Trophoblast cell (in vitro differentiated cells and primary cell): ENCODE measurements around the gene LECT2.

Experiments
- DNase-seq, 2 donors: peaks; one replicate each; pipeline ENCODE4 v3.0.0-alpha.2; 2016
- H2AFZ ChIP-seq: 2 replicates; pipeline ENCODE4 v1.6.1; 2013; ENCODE audit warnings: low read length, moderate library complexity, mild to moderate bottlenecking; ENCODE audit not compliant: insufficient read depth, poor library complexity
- H2AK5ac ChIP-seq: 2 replicates; pipeline ENCODE4 v1.6.1; 2013; ENCODE audit warnings: mild to moderate bottlenecking, low read length
- H2BK120ac ChIP-seq: 2 replicates; pipeline ENCODE4 v1.6.1; 2013; ENCODE audit warnings: low read length, mild to moderate bottlenecking, moderate library complexity; ENCODE audit not compliant: insufficient read depth, poor library complexity
- H2BK12ac ChIP-seq: 2 replicates; pipeline ENCODE4 v1.6.1; 2013; ENCODE audit warnings: mild to moderate bottlenecking, low read length, moderate library complexity
- H2BK5ac ChIP-seq: 2 replicates; pipeline ENCODE4 v1.6.1; 2013; ENCODE audit warnings: low read length, low read depth, moderate library complexity, mild to moderate bottlenecking; ENCODE audit not compliant: poor library complexity
- H3K14ac ChIP-seq: 2 replicates; pipeline ENCODE4 v1.6.1; 2013; ENCODE audit warnings: mild to moderate bottlenecking, low read length
- H3K18ac ChIP-seq: 2 replicates; pipeline ENCODE4 v1.6.1; 2013; ENCODE audit warnings: mild to moderate bottlenecking, low read length
- H3K23ac ChIP-seq: 2 replicates; pipeline ENCODE4 v1.6.1; 2013; ENCODE audit warnings: low read length
- H3K27ac ChIP-seq: 2 replicates; pipeline ENCODE4 v1.5.1; 2013; ENCODE audit warnings: low read depth, mild to moderate bottlenecking, inconsistent platforms, low read length, moderate library complexity
- H3K27me3 ChIP-seq: 2 replicates; pipeline ENCODE4 v1.6.1; 2013; ENCODE audit warnings: inconsistent platforms, mild to moderate bottlenecking, low read length, moderate library complexity; ENCODE audit not compliant: insufficient read depth
- H3K36me3 ChIP-seq, 2 experiments: 1 replicate in 1 of 2; 2 replicates in 1 of 2; pipeline ENCODE4 v1.6.1; 2013; ENCODE audit warnings: low read length in 2 of 2, mild to moderate bottlenecking in 2 of 2, moderate library complexity in 1 of 2; ENCODE audit not compliant: insufficient read depth in 2 of 2, control insufficient read depth in 1 of 2
- H3K4ac ChIP-seq: 2 replicates; pipeline ENCODE4 v1.6.1; 2013; ENCODE audit warnings: low read depth, mild to moderate bottlenecking, low read length, moderate library complexity
- H3K4me1 ChIP-seq, 2 experiments: 1 replicate in 1 of 2; 2 replicates in 1 of 2; pipeline ENCODE4 v1.6.1; 2013; ENCODE audit warnings: low read length in 2 of 2, mild to moderate bottlenecking in 2 of 2, moderate library complexity in 1 of 2; ENCODE audit not compliant: insufficient read depth in 2 of 2, control insufficient read depth in 1 of 2
- H3K4me2 ChIP-seq: 2 replicates; pipeline ENCODE4 v1.6.1; 2013; ENCODE audit warnings: inconsistent platforms, mild to moderate bottlenecking, low read length, moderate library complexity
- H3K4me3 ChIP-seq: 2 replicates; pipeline ENCODE4 v1.5.1; 2013; ENCODE audit warnings: mild to moderate bottlenecking, low read depth, low read length, inconsistent platforms
- H3K79me1 ChIP-seq: one replicate; pipeline ENCODE4 v1.6.1; 2013; ENCODE audit warnings: low read length
- H3K79me2 ChIP-seq: 2 replicates; pipeline ENCODE4 v1.6.1; 2013; ENCODE audit warnings: low read length, mild to moderate bottlenecking; ENCODE audit not compliant: control insufficient read depth, insufficient read depth, poor library complexity
- H3K9ac ChIP-seq: 2 replicates; pipeline ENCODE4 v1.6.1; 2013; ENCODE audit warnings: mild to moderate bottlenecking, low read length
- H3K9me3 ChIP-seq: 2 replicates; pipeline ENCODE4 v1.6.1; 2013; ENCODE audit warnings: low read depth, mild to moderate bottlenecking, control low read depth, inconsistent platforms, low read length; ENCODE audit not compliant: insufficient read depth
- H4K12ac ChIP-seq: 2 replicates; pipeline ENCODE4 v1.6.1; 2013; ENCODE audit warnings: low read depth, mild to moderate bottlenecking, low read length, moderate library complexity
- H4K8ac ChIP-seq: 2 replicates; pipeline ENCODE4 v1.6.1; 2013; ENCODE audit warnings: low read depth, mild to moderate bottlenecking, low read length, moderate library complexity
- H4K91ac ChIP-seq: one replicate; pipeline ENCODE4 v1.6.1; 2013; ENCODE audit warnings: low read depth, mild to moderate bottlenecking, low read length, moderate library complexity
- WGBS: extraction: QIAGEN DNeasy Blood & Tissue Kit; methylation state at CpG from one replicate; pipeline ENCODE4 v1.1.7; 2013; ENCODE audit warnings: missing lambda C conversion rate; ENCODE audit not compliant: insufficient read length, insufficient coverage; ENCODE audit errors: extremely low coverage; 5-methylcytosine and 5-hydroxymethylcytosine counted together

The LECT2 gene

GRCh38 chr5:135991429-135991828 is 36.6 kb upstream of the LECT2 start:
- no peak overlapping the region for H3K4ac ChIP-seq
- no peak overlapping the region for H2BK5ac ChIP-seq
- no peaks in the 10 kb centered on the region for H3K27me3 ChIP-seq

GRCh38 chr5:135990528-135991255 is 35.9 kb upstream of the LECT2 start:
- Histone ChIP-seq H3K4me2 (no peak overlapping the region), H3K23ac (no peak overlapping the region), H2BK12ac (peak overlapping the region; percentile 74), H3K18ac (peak overlapping the region; percentile 50), H3K9ac (no peak overlapping the region), H4K12ac (no peak overlapping the region), H2AK5ac (peak overlapping the region; percentile 65), H3K27ac (no peak overlapping the region), H3K79me1 (peaks cover 35% of the 10 kb centered on the region), H4K91ac (peak overlapping the region; percentile 60), H3K4me3 (no peak overlapping the region), H3K14ac (peak overlapping the region; percentile 65), H3K9me3 (peaks cover 4% of the 10 kb centered on the region), H3K27me3 (no peaks in the 10 kb centered on the region), H2BK120ac (peak overlapping the region; percentile 83), H2BK5ac (peak overlapping the region; percentile 7), H2AFZ (peak overlapping the region; percentile 26), H3K36me3 (peaks cover 0 to 1% of the 10 kb centered on the region in 2 experiments), H3K4ac (peak overlapping the region; percentile 39), H3K4me1 (peaks cover 4 to 12% of the 10 kb centered on the region in 2 experiments), H4K8ac (no peak overlapping the region), H3K79me2 (peaks cover 5% of the 10 kb centered on the region)
- no CpG with 5 or more reads among the region's 21 CpGs for WGBS
- DNase-seq: no peak

More at GRCh38 chr5:135991429-135991828, 36.6 kb upstream of the LECT2 start:
- Histone ChIP-seq H3K4me3 (no peak overlapping the region), H2AK5ac (no peak overlapping the region), H4K12ac (no peak overlapping the region), H3K79me1 (peaks cover 41% of the 10 kb centered on the region), H2AFZ (peak overlapping the region; percentile 26), H3K14ac (peak overlapping the region; percentile 4), H3K36me3 (peaks cover 0 to 1% of the 10 kb centered on the region in 2 experiments), H3K79me2 (peaks cover 5% of the 10 kb centered on the region), H3K18ac (peak overlapping the region; percentile 35), H2BK120ac (peak overlapping the region; percentile 83), H4K8ac (no peak overlapping the region), H3K9me3 (peaks cover 4% of the 10 kb centered on the region), H3K4me2 (no peak overlapping the region), H4K91ac (peak overlapping the region; percentile 60), H3K27ac (no peak overlapping the region), H3K9ac (no peak overlapping the region), H3K4me1 (peaks cover 9 to 17% of the 10 kb centered on the region in 2 experiments), H3K23ac (no peak overlapping the region), H2BK12ac (peak overlapping the region; percentile 74)
- no peak for DNase-seq
- no CpG with 5 or more reads among the region's 6 CpGs for WGBS

- Histone ChIP-seq H4K8ac (no peak overlapping the region), H3K4ac (no peak overlapping the region), H3K27ac (no peak overlapping the region), H2AK5ac (no peak overlapping the region), H3K79me1 (peaks cover 27% of the 10 kb centered on the region), H3K14ac (no peak overlapping the region), H3K27me3 (no peaks in the 10 kb centered on the region), H3K4me2 (no peak overlapping the region), H3K9ac (no peak overlapping the region), H4K91ac (no peak overlapping the region), H3K18ac (no peak overlapping the region), H3K9me3 (peaks cover 2% of the 10 kb centered on the region), H2AFZ (no peak overlapping the region), H3K23ac (no peak overlapping the region), H2BK12ac (no peak overlapping the region), H2BK120ac (no peak overlapping the region), H2BK5ac (no peak overlapping the region), H3K36me3 (no peaks in the 10 kb centered on the region), H3K4me3 (no peak overlapping the region), H3K79me2 (peaks cover 5% of the 10 kb centered on the region), H4K12ac (no peak overlapping the region), H3K4me1 (peaks cover 4 to 11% of the 10 kb centered on the region in 2 experiments)
- no CpG with 5 or more reads among the region's 7 CpGs for WGBS
- DNase-seq: no peak
Measured at GRCh38 chr5:135989686-135990085, 34.9 kb upstream of the LECT2 start.

GRCh38 chr5:135988546-135988945 is 33.8 kb upstream of the LECT2 start:
- no peaks in the 10 kb centered on the region for H3K27me3 ChIP-seq
- H4K8ac ChIP-seq: no peak overlapping the region
- H4K12ac ChIP-seq: no peak overlapping the region
- H2BK12ac ChIP-seq: no peak overlapping the region
- peaks cover 21% of the 10 kb centered on the region for H3K79me1 ChIP-seq
- H3K4me2 ChIP-seq: no peak overlapping the region
- H3K14ac ChIP-seq: no peak overlapping the region
- H3K9ac ChIP-seq: no peak overlapping the region
- no peak for DNase-seq
- H3K36me3 ChIP-seq: no peaks in the 10 kb centered on the region
- H2BK5ac ChIP-seq: no peak overlapping the region
- no peak overlapping the region for H4K91ac ChIP-seq
- H3K27ac ChIP-seq: no peak overlapping the region
- H3K18ac ChIP-seq: no peak overlapping the region
- no peak overlapping the region for H2AFZ ChIP-seq
- H3K4ac ChIP-seq: no peak overlapping the region
- peaks cover 4 to 6% of the 10 kb centered on the region in 2 experiments for H3K4me1 ChIP-seq
- H3K23ac ChIP-seq: no peak overlapping the region
- H3K4me3 ChIP-seq: no peak overlapping the region
- H3K9me3 ChIP-seq: peaks cover 2% of the 10 kb centered on the region
- WGBS: no CpG with 5 or more reads among the region's 3 CpGs
- H3K79me2 ChIP-seq: peaks cover 5% of the 10 kb centered on the region
- H2AK5ac ChIP-seq: no peak overlapping the region
- H2BK120ac ChIP-seq: no peak overlapping the region
